ENCODE results near the gene ALG5.

ALG5 gene

DNA sequence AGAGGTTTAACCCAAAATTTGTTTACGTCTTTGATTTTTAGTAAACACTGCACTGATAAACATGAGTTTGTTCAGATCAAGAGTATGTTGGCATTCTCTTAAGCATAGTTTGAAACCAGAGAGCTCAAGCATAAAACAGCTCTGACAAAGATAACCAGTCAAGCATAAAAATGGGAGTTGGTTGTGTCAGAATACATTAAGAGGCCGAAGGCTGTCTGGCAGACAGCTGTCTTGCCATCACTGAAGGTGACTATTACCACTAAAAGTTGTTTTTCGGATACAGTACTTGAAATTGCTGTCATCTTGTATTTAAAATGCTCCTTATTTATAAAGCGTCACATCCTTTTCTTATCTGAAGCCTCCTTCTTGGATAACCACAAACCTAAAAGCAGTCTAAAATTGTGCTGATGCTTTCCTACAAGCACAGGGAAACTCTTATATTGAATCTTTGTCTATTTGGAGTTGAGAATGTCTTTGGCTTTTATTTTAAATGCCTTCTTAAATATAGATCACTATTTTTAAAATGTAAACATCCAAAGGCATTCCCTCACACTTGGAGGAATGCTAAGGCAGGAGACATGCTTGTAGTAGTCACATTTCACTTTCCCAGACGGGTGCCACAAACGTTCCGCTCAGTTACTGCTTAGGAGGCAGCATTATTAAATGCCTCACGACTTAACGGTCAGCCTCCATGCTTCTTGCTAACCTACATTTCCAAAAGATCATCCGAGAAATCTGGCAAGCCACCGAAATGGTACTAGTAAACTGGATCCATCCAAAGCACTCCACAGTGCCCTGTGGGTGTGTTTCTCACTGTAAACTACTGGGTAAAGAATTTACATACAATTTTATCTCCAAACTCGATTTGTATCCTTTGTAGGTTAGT is 80.7 kb downstream of the ALG5 start:
- DNase-seq (ENCODE audit: insufficient read length, low spot score) (peak; percentile 11), FAIRE-seq (no peak)

DNA sequence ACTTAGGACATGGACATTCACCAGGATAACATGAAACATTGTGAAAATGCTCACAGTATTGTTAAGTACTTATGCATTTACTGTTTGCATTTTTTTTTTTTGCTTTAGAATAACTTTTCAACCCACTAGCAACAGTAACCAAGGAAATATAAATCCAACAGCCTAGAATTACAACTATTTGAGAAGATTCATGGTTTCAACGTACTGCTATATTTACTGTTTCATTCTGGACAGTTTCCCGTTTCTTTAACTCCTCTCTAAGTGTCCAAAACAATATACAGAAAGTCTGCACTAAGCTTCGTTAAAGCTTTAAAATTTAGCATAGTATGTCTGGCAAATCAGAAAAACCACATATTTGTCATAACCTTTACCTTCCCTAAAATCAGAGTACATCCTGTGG is 81.8 kb downstream of the ALG5 start:
- FAIRE-seq (no peak), DNase-seq (ENCODE audit: insufficient read length, low spot score) (no peak)

DNA sequence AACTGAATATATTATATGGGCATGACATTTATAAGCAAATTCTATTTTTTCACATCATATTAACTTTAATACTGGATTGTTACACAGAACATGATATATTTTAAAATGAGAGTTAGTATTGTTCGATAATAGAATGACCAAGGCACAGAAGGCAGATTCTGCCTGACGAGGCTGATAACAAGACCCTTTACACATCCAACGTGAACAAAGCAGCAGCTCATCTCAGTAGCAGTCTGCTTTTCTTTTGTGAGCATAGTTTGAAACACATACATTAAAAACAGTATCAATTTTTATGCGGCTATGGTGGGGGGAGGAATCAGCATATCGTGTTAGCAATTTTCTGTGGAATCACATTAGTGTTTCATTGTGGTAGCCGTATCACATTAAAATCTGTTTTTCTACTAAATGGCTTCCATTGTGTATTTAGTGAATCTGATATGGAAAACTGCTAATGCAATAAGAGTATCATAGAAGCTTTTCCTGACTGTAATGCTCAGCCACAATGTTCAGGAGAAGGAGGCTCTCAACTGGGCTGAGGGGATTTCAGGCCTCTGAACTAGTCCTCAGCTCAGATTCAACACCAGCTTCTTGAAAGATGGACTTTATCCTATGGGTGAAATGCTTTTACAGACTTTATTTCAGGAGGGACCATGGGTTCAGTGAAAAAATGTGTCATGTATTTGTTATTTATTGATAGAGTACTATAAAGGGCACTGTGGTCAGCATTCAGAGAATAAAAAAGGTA is 83.1 kb downstream of the ALG5 start:
- FAIRE-seq = no peak

DNA sequence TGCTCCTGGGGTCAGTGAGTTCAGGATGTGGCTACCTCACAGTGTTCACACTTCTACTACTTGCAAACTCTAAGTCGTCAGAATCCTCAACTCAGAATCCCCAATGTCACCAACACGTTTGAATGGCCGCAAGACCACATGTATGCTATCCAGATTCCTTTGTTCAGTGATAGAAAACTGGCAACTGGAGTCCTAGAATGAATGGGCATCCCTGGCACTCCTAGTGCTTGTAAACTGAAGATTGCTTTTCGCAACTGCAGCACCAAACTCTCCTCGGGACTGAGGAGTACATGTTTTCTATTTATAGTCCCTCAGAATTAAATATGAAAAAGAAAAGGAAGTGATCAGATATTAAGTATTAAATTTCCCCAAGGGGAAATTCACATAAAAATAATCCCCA is 84.0 kb downstream of the ALG5 start:
- FAIRE-seq (no peak), DNase-seq (ENCODE audit: insufficient read length, low spot score) (no peak)

More for the DNA sequence above, 83.1 kb downstream of the ALG5 start:
- DNase-seq (ENCODE audit: insufficient read length, low spot score) = no peak

DNA sequence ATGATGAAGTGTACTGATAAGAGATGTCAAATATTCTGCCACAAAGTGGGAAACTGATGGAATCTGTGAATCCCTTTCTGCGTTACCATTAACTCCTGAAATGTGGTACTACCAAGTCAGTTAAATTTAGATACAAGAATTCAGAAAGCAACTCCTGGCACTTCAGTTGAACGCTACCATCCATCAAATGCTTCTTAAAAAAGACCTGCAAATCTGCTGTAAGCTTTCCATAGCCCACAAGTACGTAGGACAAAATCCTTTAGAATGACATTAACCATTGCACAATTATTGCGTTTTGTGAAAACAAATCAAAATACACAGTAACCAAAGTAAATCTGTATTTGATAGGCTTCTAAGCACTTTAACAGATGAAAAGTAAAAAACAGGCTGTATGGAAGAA is 84.5 kb downstream of the ALG5 start:
- no peak for DNase-seq (ENCODE audit: insufficient read length, low spot score)
- FAIRE-seq = no peak

DNA sequence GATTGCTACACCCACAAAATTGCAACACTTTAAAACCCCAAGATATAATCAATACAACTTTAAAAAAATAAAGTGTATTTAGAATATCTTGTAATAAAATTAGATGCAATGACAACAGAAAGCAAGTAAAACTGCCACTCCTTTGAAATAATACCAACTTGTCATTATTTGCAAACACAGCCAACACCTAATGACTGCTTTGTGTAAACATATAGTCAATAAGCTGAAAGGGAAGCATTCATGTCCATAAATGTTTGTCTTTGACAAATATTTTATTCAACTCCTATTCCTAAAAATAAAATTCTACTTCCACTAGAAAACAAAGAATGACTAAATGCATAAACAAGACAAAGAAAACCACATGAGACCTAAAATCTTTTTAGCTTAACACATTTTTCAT is 85.7 kb downstream of the ALG5 start:
- FAIRE-seq (no peak), DNase-seq (ENCODE audit: insufficient read length, low spot score) (no peak)

DNA sequence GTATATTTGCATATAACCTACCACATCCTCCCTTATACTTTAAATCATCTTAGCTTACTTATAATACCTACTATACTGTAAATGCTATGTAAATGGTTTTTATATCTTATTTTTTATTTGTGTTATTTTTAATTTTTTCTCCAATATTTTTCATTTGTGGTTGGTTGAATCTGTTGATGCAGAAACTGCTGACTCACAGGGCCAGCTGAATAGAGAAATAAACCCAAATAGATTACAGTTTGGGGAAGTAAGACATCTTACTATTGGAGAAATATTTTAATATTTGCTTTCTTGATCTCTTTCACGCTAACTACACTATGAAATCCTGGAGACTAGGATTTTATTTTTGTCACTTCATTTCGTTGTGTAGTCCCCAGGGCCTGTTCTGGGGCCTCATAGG is 86.2 kb downstream of the ALG5 start:
- FAIRE-seq (no peak), DNase-seq (ENCODE audit: insufficient read length, low spot score) (no peak)

DNA sequence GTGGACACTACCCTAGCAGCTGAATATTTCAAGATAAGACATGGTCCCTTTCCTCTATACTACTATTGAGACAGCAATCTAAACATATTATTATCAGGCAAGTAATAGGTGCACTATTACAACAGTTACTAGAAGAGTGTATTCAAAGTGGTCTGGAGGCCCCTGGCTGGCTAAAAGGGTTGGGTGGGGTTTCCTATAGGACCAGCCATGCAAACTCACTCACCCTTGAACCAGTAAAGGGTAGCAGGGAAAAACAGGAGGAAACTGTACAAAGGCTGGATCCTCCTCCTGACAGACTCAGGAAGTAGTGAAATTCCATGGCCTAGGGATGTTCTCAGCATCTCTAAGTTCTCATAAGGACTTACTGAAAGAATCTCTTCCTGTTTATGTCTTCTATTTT is 86.8 kb downstream of the ALG5 start:
- FAIRE-seq = no peak
- DNase-seq (ENCODE audit: insufficient read length, low spot score) = no peak

DNA sequence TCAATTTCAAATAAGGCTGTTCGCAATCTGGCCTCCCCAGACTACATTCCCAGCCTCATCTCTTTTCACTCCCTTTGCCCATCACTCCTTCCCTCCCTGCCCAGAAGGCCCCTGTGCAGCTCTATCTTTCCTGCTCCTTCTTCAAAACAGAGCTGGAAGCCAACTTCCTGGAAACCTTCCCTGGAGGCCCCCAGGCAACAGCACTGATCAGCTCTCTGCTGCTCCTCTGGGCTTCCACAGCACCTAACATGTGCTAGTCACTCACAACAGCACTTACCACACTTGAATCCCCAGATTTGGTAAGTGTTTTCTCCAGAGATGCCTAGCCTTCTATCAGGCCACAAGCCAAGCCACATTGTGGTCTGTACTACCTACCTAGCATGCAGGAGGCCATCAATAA is 88.6 kb downstream of the ALG5 start:
- DNase-seq (ENCODE audit: insufficient read length, low spot score) (no peak), FAIRE-seq (no peak)

DNA sequence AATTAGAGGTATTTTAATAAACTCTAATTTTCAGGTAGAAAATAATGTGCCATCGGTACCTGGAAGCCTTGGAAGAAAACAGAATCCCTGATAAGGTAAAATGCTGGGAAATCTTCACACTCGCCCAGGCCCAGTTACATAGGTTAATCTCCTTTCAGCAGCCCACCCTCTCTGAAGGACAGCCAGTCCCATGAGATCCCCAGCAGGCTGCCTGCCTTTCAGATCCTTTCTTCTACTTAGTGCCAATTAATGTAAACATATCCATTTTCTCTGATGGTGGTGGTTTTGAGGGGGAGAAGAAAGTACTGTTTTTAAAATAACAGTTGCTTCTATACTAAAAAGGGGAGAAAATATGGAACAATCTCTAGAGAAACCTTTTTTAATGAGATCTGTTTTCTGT is 91.3 kb downstream of the ALG5 start:
- FAIRE-seq (no peak), DNase-seq (ENCODE audit: insufficient read length, low spot score) (no peak)

DNA sequence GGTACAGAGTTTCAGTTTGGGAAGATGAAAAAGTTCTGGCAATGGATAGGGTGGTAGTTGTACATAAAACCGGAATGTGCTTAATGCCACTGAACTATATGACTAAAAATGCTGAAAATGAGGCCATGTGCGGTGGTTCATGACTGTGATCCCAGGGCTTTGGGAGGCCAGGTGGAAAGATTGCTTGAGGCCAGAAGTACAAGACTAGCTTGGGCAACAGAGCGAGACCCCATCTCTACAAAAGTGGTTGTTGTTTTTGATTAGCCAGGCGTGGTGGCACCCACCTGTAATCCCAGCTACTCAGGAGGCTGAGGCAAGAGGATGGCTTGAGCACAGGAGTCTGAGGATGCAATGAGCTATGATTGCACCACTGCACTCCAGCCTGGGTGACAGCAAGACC is 91.9 kb downstream of the ALG5 start:
- FAIRE-seq (no peak), DNase-seq (ENCODE audit: insufficient read length, low spot score) (no peak)

DNA sequence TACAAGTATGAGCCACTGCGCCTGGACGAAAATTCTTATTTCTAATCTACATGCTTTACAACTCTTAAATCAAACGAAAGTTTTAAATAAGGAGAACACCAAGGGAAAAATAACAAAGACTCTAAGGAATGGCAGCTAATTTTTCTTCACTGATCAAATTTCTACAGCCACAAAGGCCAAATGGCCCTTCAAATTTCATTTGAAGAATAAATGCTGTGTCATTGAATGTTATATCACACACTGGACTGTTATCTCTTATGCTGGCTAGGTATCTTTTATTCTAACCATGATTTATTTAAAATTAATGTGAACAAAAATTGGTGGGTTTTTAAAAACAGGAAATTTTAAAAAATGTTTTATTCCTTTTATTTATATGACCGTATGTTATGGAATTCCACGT is 93.2 kb downstream of the ALG5 start:
- FAIRE-seq (no peak), DNase-seq (ENCODE audit: insufficient read length, low spot score) (no peak)

DNA sequence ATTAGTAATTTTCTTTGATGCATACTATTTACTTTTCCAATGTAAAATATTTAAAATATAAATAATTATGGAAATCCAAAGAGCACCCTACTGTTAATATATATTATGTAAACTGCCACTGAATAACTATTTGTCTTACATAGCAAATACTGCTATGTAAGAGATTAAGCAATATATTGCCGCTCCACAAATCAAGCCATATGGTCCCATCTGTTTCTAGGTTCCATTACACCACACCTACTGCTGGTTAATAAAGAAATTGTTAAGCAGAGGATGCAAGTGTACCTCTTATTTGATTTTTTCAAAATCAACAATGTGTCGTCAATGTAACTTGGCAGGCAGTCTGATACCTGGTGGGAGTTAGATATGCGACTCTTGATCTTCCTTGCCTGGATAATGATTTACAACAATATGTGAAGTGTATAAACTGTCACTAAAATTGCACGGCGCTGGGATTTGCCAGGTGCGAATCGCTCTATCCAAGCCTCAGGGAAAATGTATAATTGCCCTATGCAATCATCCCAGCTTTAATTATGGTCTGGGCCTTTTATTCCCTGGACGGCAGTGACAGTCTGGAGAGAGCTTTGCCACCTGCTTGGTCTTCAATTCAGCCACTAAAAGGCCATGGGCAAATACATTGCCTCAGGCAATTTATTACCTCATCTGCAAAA is 95.1 kb downstream of the ALG5 start:
- no peak for DNase-seq (ENCODE audit: insufficient read length, low spot score)
- no peak for FAIRE-seq

Data from HTR-8/SVneo (cell line).